HepG2 (cell line): ENCODE results near the gene RFC2. TPM values are rescaled to one million over a fixed set of nuclear protein-coding genes. Genes with fewer than 3 reads are reported as not detected.

Source experiments
- CENPBD1 ChIP-seq: sonication (generic); formaldehyde crosslinking; IDR thresholded peaks from 2 replicates; pipeline ENCODE4 v1.8.0; 2022; ENCODE audit warnings: missing genetic modification reagents, low read depth, mild to moderate bottlenecking, borderline replicate concordance
- ETV6 ChIP-seq: sonication (generic); formaldehyde crosslinking; conservative IDR thresholded peaks from 2 replicates; pipeline ENCODE4 v1.4.0; 2020; ENCODE audit warnings: missing genetic modification reagents
- GATA4 ChIP-seq: sonication (generic); IDR thresholded peaks from 2 replicates; pipeline ENCODE4 v1.6.1; 2016; ENCODE audit warnings: antibody characterized with exemption, low read depth, borderline replicate concordance
- JDP2 ChIP-seq: sonication (generic); formaldehyde crosslinking; IDR thresholded peaks from 2 replicates; pipeline ENCODE4 v1.8.1; 2022; ENCODE audit warnings: missing genetic modification reagents, borderline replicate concordance
- MZF1 ChIP-seq: sonication (generic); formaldehyde crosslinking; IDR thresholded peaks from 2 replicates; pipeline ENCODE4 v1.8.1; 2023; ENCODE audit warnings: mild to moderate bottlenecking, missing genetic modification reagents, borderline replicate concordance
- RARA ChIP-seq: IDR thresholded peaks from 2 replicates; pipeline ENCODE4 v1.6.1; 2016; ENCODE audit warnings: missing genetic modification reagents, missing compliant biosample characterization
- RELA ChIP-seq: sonication (generic); formaldehyde crosslinking; IDR thresholded peaks from 2 replicates; pipeline ENCODE4 v1.4.0; 2020; ENCODE audit warnings: missing genetic modification reagents
- SAP130 ChIP-seq: IDR thresholded peaks from 2 replicates; pipeline ENCODE4 v1.6.1; 2016; ENCODE audit warnings: low read depth
- TAF1 ChIP-seq: sonication (generic); formaldehyde crosslinking; IDR thresholded peaks from 2 replicates; pipeline ENCODE4 v1.4.0; 2020; ENCODE audit warnings: missing genetic modification reagents
- THYN1 ChIP-seq: sonication (generic); formaldehyde crosslinking; IDR thresholded peaks from 2 replicates; pipeline ENCODE4 v1.8.1; 2023; ENCODE audit warnings: low read depth, mild to moderate bottlenecking, moderate library complexity, missing genetic modification reagents, borderline replicate concordance
- TRIM24 ChIP-seq: sonication (generic); formaldehyde crosslinking; IDR thresholded peaks from 2 replicates; pipeline ENCODE4 v1.8.0; 2022; ENCODE audit warnings: mild to moderate bottlenecking, missing genetic modification reagents
- USF2 ChIP-seq, 2 experiments: sonication (generic) in 1 of 2; formaldehyde crosslinking in 1 of 2; IDR thresholded peaks; 2 replicates each; pipeline versions ENCODE4 v1.5.1 to v1.6.1; 2011 to 2020; ENCODE audit warnings: borderline replicate concordance in 1 of 2, low read depth in 1 of 2, low read length in 1 of 2, mild to moderate bottlenecking in 1 of 2, missing genetic modification reagents in 1 of 2, moderate library complexity in 1 of 2
- ZBTB40 ChIP-seq, 2 experiments: fragments of 450-650 bp in 1 of 2; sonication (generic) in 1 of 2; formaldehyde crosslinking in 1 of 2; IDR thresholded peaks; 2 replicates each; pipeline versions ENCODE4 v1.6.1 to v1.8.0; 2016 to 2022; ENCODE audit warnings: antibody characterized with exemption in 1 of 2, mild to moderate bottlenecking in 1 of 2, missing genetic modification reagents in 1 of 2
- ZBTB44 ChIP-seq: sonication (generic); formaldehyde crosslinking; IDR thresholded peaks from 2 replicates; pipeline ENCODE4 v1.4.0; 2020; ENCODE audit warnings: missing genetic modification reagents
- ZNF335 ChIP-seq: sonication (generic); formaldehyde crosslinking; IDR thresholded peaks from 2 replicates; pipeline ENCODE4 v1.4.0; 2020; ENCODE audit warnings: missing genetic modification reagents
- polyA plus RNA-seq, 8 experiments: library from polyadenylated mRNA; depleted of rRNA in 3 of 8; stranded (reverse) in 7 of 8; unstranded in 1 of 8; fragments of >200 nt; fragmentation: Illumina TruSeq in 4 of 8; extraction: Trizol in 4 of 8; gene quantifications; 2 replicates each; pipeline versions ENCODE4 v1.2.1 to v1.2.3, GENCODE V29; 2011 to 2016; ENCODE audit warnings: low read depth in 4 of 8, missing spikeins in 1 of 8, mixed read lengths in 1 of 8; ENCODE audit not compliant: insufficient read depth in 1 of 8
- total RNA-seq, 5 experiments: library from RNA; depleted of rRNA; stranded (reverse); fragments of >200 nt; fragmentation: Illumina TruSeq; extraction: Trizol; gene quantifications; 2 replicates each; pipeline ENCODE4 v1.2.3, GENCODE V29; 2016; ENCODE audit warnings: low read depth in 1 of 5

RFC2 gene
- total and polyA plus RNA-seq, 2 of the 13 experiments (the other 11 are each of a cell fraction or from before 2014, with no cell fraction given) = 14.6 to 43.5 TPM

- TF ChIP-seq THYN1 (CRISPR knock-in tag) = no peak
- peak; percentile 88 for TF ChIP-seq RARA (CRISPR knock-in tag)
- no peak for TF ChIP-seq JDP2 (CRISPR knock-in tag)
- TF ChIP-seq ZBTB44 (CRISPR knock-in tag) = no peak
- TF ChIP-seq ZBTB40 (IDR thresholded peaks at IDR 0.05) = no peak
- TF ChIP-seq ZBTB40 (CRISPR knock-in tag; IDR thresholded peaks at IDR 0.05) = no peak
- peak; percentile 84; the same call in 1 of the 2 replicates for TF ChIP-seq ETV6 (CRISPR knock-in tag)
- no peak for TF ChIP-seq TRIM24
- TF ChIP-seq CENPBD1 (CRISPR knock-in tag) = no peak
- peak; percentile 90 for TF ChIP-seq SAP130 (CRISPR knock-in tag)
- TF ChIP-seq ZNF335 = no peak
- no peak for TF ChIP-seq TAF1 (CRISPR knock-in tag)
- no peak for TF ChIP-seq USF2 (IDR thresholded peaks at IDR 0.05; ENCODE audit: low read depth, low read length)
- no peak for TF ChIP-seq USF2 (CRISPR knock-in tag; IDR thresholded peaks at IDR 0.05; ENCODE audit: borderline replicate concordance)
- no peak for TF ChIP-seq GATA4
- no peak; the same call in 1 of the 2 replicates for TF ChIP-seq RELA
- TF ChIP-seq MZF1 = no peak
Observed at GRCh38 chr7:74294191-74294998, 40.2 kb upstream of the RFC2 start (continued).
